SW480 (cell line): ENCODE results near the gene IL17REL.

Experiments used
- DNase-seq: peaks from one replicate; pipeline ENCODE4 v3.0.0-alpha.2; 2016; ENCODE audit warnings: low spot score

Gene IL17REL

GRCh38 chr22:50002791-50003190 is 9.8 kb downstream of the IL17REL start:
- no peak for DNase-seq

DNA sequence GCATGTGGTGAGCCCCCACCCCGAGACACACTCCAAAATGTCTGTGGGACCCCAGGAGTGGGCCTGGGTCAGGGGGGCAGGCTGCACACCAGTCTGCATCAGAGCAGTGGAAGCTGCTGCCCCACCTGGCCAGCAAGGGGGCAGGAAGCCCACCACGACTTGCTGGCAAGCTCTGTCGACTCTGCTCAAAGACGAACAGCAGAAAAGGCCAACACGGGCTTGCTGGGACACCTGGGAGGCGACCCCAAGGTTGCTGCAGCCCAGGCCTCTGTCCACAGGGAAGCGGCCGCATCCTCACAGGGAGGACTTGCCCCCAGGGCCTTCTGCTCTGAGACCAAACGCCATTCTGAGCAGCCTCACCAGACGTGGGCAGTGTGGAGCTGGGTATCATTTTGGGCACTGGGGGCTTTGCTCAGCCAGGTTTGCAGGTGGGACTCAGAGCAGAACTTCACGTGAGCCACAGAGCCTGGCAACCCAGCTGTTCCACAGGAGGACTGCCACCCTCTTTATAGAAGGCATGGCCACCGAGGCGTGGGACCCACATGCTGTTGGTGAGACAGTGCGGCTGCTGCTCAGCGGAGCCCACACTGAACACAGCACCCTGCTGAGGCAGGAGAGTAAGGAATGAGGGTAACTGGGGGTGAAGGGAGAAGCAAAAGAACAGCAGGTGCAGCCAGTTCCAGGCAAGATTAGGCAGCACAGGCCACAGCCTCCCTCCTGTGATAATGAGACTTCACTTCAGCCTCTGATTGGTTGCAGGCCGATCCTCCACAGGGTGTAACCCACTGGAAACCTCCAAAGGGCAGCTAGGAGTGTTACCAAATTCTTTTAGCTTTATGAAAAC is 11.0 kb downstream of the IL17REL start:
- DNase-seq, result no peak

DNA sequence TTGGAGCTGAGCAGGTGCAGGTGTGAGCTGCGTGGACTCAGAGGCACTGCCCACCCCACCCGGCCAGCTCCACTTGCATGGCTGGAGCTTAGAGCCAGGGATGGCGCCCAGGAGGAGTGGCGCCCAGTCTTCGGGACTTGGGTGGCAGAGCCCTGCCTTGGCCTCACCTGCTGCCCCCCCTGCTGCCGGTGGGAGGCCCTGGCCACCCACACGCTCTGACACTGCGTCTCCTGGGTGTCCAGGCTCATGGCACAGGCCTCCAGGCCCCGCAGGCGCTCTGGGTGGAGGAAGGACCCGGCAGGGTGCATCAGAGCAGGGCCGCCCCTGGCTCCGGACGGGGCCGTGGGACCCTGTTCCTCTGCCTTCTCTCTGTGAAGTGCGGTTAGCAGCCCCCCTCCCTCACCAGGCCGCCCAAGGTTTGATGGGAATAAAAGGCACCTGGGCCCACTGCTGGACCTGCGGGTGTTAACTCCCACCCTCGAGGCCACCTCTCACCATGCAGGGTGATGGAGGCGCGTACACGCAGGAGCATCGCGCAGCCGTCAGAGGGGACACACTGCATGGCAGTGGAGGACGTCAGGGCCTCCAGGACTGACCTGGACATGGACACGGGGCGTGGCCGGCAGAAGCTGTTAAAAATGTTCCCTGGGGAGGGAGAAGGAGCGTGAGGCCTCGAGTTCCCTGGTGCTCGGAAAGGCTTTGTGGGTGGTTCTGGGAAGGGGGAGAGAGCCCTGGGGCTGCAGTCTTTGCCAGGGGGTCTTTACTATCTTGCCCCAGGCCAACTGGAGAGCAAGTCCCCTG is 11.8 kb downstream of the IL17REL start:
- DNase-seq, result no peak

- no peak for DNase-seq
Measured at GRCh38 chr22:49999946-50000586, 12.5 kb downstream of the IL17REL start.

- DNase-seq, result no peak
Measured at GRCh38 chr22:49999063-49999945, 13.3 kb downstream of the IL17REL start.

- DNase-seq, result no peak
Measured at GRCh38 chr22:49998718-49999062, 13.9 kb downstream of the IL17REL start.

DNA sequence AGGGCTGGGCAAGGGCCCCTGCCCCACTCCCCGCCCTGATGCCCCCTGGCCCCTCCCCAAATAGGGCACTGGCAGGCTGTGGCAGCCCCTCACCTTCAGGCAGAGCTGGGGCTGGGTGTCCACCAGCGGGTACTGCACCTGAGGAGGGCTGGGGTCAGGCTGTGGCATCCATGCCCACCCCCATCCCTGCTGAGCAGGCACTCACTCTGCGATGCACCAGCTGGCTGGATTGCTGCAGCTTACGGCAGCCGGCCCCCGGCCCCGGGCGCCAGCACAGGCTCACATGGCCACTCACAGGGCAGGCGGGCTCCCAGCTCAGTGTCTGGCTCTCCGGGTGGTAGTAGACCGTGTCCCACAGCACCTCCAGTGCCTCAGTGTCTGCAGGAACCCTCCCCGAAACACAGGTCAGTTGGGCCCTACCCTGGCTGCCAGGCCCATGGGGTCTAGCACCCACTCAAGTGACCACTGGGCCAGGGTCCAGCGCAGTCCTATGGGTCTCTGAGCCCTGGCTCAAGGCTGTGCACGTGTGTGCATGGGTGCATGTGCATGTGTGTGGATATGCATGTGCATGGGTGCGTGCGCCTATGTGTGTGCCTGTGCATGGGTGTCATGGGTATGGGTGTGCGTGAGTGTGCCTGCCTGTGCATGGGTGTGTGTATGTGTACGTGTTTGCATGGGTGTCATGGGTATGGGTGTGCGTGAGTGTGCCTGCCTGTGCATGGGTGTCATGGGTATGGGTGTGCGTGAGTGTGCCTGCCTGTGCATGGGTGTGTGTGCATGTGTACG is 14.4 kb downstream of the IL17REL start:
- DNase-seq, result no peak

- no peak for DNase-seq
Measured at GRCh38 chr22:49997251-49997599, 15.3 kb downstream of the IL17REL start.

- no peak for DNase-seq
Measured at GRCh38 chr22:49996518-49997250, 15.9 kb downstream of the IL17REL start.

GRCh38 chr22:49996119-49996517 is 16.4 kb downstream of the IL17REL start:
- DNase-seq, result no peak

- DNase-seq, result no peak
Measured at GRCh38 chr22:49995361-49996118, 17.0 kb downstream of the IL17REL start.

DNA sequence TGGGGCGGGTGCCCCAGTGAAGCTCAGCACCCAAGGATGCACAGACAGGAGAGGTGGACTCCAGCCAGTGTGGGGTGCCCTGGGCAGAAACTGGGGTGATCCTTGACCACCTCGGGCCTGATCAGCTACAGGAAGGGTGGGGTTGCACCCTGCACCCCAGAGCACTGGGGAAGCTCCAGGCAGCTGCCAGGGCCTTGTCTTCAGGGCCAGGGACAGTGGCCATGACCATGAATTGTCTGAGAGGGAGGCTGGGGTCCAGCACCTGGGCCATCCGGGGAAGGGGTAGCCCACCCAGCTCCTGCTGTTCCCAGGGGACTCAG is 17.6 kb downstream of the IL17REL start:
- DNase-seq, result no peak

- DNase-seq, result no peak
Measured at GRCh38 chr22:49994361-49995040, 18.1 kb downstream of the IL17REL start.

GRCh38 chr22:49993649-49994360 is 18.8 kb downstream of the IL17REL start:
- DNase-seq, result no peak

DNA sequence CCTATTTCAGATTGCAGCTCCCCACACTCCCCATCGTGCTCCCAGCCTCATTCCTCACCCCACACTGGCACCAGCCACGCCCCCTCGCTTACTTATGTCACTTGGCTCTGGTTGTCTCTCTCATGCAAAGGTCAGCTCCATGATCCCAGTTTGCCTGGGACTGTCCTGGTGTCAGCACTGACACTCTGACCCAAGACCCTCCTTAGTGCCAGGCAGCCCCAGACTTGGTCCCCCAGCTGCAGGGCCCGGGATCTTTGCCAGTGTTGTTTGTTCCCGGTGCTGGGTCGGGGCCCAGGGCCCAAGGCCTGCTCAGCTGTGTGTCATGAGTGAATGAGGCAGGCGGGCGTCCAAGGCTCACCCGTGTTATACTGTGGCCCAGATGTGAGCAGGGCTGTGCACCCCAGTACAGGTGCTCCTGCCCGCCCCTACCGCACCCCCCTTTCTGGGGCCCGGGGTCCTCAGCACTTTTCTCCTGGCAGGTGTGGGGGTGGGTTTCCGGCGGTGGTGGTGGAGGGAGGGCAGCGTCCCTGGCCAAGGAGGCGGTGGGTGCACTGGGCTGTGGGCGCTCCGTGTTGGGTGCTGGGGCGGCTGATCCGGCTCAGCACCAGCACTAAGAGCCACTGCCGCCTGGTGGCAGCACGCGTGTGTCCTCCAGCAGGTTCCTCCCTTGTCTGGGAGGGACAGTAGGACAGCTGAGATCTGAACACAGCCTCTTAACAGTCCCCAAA is 19.5 kb downstream of the IL17REL start:
- no peak for DNase-seq

DNA sequence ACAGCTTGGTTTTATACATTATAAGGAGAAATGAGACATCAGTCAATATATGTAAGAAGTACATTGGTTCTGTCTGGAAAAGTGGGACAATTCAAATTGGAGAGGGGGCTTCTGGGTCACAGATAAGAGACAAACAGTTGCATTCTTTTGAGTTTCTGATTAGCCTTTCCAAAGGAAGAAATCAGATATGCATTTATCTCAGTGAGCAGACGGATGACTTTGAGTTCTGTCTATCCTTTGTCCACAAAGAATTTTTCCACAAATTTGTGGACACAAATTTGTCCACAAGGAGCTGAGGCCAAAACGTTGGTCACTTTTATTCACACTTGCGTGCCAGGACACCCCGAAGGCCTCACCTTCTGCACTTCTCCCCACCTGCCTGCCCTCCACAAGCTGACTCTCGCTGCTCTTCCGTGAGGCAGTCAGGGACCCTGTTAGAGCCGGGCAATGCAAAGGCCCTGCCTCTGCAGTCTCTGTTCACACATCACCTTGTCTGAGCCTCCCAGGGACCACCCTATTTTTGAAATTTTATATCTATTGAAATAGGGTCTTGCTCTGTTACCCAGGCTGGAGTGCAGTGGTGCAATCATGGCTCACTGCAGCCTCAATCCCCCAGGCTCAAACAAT is 20.5 kb downstream of the IL17REL start:
- no peak for DNase-seq

- DNase-seq, result no peak
Measured at GRCh38 chr22:49991167-49991566, 21.4 kb downstream of the IL17REL start.
